Uterine smooth muscle cell (primary cell): ENCODE data around the gene KRTAP10-10. TPM values are rescaled to one million over a fixed set of nuclear protein-coding genes. Genes with fewer than 3 reads are reported as not detected.

Source experiments
- total RNA-seq: library from RNA; depleted of rRNA; stranded (reverse); fragments of >200 nt; gene quantifications from 2 replicates; pipeline ENCODE4 v1.2.3, GENCODE V29; 2014

Gene KRTAP10-10, protein sequence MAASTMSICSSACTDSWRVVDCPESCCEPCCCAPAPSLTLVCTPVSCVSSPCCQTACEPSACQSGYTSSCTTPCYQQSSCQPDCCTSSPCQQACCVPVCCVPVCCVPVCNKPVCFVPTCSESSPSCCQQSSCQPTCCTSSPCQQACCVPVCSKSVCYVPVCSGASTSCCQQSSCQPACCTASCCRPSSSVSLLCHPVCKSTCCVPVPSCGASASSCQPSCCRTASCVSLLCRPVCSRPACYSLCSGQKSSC
- total RNA-seq = not detected in 2 replicates

GRCh38 chr21:44637018-44637850 lies at the start of gene KRTAP10-10:
Gene KRTAP10-10, plus strand, starts transcription at chr21:44637356. Its CDS starts 62 bp downstream, at chr21:44637418.

DNA sequence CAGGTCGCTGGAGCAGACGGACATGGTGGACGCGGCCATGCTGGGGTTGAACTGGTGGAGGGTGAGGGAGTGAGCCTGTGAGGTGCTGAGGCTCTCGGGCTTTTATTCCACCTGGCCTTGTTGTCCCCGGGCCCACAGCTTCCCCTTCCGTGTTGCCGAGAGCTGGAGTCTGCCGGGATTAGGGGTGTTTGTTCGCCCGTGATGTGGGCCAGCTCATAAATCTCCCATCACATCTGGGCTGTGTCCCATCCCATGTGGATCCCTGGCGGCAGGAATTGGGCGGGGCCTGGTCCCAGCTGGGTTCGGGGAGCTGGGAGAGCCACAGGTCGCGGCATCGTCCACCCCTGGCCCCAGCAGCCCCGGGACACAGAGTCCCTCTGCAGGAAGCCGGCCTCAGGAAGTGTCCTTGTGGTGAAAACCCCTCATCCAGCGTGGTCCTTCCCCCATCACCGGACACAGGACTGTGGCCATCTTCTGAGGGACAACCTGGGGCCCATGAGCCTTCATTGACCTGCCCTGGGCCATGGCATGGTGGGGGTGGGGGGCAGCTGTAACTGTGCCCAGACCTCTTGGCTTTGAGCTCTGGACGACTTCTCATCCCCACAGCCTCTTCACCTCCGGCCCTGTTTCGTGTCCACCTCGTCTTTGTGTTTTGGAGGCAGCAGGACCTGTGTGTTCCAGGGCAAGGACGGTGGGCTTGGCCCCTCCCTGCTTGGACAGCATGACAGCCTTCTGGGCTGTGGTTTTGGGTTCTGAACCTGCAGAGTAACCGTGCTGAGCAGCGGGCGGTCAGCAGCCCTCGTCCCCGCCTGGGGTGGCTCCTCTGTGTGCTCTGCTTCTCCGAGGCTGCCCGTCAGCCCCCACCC lies 44.5 kb upstream of the KRTAP10-10 start, which contains the start of gene KRTAP10-6:
Gene KRTAP10-6, minus strand, starts transcription at position 60 of the 866 bp plus-strand sequence. Its CDS starts 21 bp downstream, at position 39.

DNA sequence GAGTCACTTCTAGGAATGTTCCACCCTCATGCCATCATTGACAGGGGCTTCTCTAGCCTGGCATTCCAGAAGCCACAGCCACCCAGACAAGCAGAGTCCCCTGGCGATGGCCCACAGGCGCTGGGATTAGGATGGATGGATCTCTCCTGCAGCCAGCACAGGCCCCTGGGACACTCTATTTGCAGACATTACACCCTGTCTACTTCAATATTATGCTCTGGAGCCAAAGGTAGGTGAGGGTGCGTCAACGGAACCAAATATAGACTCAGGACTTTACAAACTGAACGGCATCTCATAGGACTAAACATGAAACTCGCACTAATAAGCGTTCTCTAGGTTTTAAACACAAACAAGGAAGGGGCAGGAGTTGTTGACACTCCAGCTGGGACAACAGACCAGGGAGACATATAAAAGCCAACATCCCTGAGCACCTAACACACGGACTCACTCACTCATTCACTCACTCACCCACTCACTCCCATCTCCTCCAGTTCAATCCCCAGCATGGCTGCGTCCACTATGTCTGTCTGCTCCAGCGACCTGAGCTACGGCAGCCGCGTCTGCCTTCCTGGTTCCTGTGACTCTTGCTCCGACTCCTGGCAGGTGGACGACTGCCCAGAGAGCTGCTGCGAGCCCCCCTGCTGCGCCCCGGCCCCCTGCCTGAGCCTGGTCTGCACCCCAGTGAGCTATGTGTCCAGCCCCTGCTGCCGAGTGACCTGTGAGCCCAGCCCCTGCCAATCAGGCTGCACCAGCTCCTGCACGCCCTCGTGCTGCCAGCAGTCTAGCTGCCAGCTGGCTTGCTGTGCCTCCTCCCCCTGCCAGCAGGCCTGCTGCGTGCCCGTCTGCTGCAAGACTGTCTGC lies 36.8 kb upstream of the KRTAP10-10 start, which contains the start of gene KRTAP10-7:
Gene KRTAP10-7, plus strand, starts transcription at position 480 of the 861 bp plus-strand sequence. Its CDS starts 25 bp downstream, at position 505.

GRCh38 chr21:44612029-44612486 lies 25.1 kb upstream of the KRTAP10-10 start, which contains the start of gene KRTAP10-8:
Gene KRTAP10-8, plus strand, starts transcription at chr21:44612079. Its CDS starts 22 bp downstream, at chr21:44612101.

GRCh38 chr21:44626673-44627143 lies 10.4 kb upstream of the KRTAP10-10 start, which contains the start of gene KRTAP10-9:
Gene KRTAP10-9, plus strand, starts transcription at chr21:44627093. Its CDS starts 79 bp downstream, at chr21:44627172.

GRCh38 chr21:44646366-44647221 lies 9.4 kb downstream of the KRTAP10-10 start, which contains the start of gene KRTAP10-11:
Gene KRTAP10-11, plus strand, starts transcription at chr21:44646414. Its CDS starts 45 bp downstream, at chr21:44646459.

GRCh38 chr21:44654576-44655175 lies 17.5 kb downstream of the KRTAP10-10 start, which contains the start of gene KRTAP12-4:
Gene KRTAP12-4, minus strand, starts transcription at chr21:44654659. Its CDS starts 45 bp downstream, at chr21:44654614.

DNA sequence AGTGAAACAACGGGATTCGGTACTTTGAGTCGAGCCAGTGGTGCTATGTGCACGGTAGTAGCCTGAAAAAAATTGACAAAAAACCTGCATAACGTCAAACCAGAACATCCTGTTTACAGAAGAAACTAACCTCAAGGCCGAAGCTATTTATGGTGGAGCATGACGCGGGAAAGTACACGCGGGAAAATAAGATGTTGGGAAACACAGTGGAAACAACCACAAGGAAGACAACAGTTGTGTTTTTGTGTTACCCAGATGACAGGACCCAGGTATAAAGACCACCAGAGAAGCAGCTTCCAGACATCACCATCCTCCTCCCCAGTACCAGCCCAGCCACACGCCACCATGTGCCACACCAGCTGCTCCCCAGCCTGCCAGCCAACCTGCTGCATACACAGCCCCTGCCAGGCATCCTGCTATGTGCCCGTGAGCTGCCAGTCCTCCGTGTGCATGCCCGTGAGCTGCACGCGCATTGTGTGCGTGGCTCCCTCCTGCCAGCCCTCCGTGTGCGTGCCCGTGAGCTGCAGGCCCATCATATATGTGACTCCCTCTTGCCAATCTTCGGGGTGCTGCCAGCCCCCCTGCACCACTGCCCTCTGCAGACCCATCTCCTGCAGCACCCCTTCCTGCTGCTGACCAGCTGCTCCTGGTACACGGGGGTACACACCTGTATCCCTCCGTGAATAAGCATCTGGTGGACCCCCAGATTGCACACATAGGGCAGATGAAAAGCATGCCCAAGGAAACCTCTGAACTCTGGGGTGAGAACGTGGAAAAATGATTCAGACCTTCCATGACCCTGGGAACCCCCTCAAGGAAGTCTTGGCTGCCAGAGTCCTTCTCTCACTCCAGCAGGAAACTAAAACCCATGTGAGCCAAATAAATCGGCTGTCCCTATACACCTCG lies 20.7 kb downstream of the KRTAP10-10 start, which contains the start of gene KRTAP12-3:
Gene KRTAP12-3, plus strand, starts transcription at position 298 of the 906 bp plus-strand sequence. Its CDS starts 48 bp downstream, at position 346.

GRCh38 chr21:44666401-44667320 lies 29.5 kb downstream of the KRTAP10-10 start, which contains the start of gene KRTAP12-2:
Gene KRTAP12-2, minus strand, starts transcription at chr21:44666927. Its CDS starts 41 bp downstream, at chr21:44666886.

GRCh38 chr21:44681861-44682579 lies 44.9 kb downstream of the KRTAP10-10 start, which contains the start of gene KRTAP12-1:
Gene KRTAP12-1, minus strand, starts transcription at chr21:44682163. Its CDS starts 40 bp downstream, at chr21:44682123.

Other genes with a start within 250 kb of the KRTAP10-10 start
- gene LRRC3, start 181.8 kb upstream of the KRTAP10-10 start, total RNA-seq = 0.33 and 0.37 TPM in 2 replicates
- not detected in 2 replicates for gene KRTAP10-1, start 97.2 kb upstream of the KRTAP10-10 start, total RNA-seq
- gene KRTAP10-2, start 85.9 kb upstream of the KRTAP10-10 start, total RNA-seq = not detected in 2 replicates
- gene KRTAP10-3, start 78.6 kb upstream of the KRTAP10-10 start, total RNA-seq = not detected in 2 replicates
- not detected in 2 replicates for gene KRTAP10-4, start 63.6 kb upstream of the KRTAP10-10 start, total RNA-seq
- not detected in 2 replicates for gene KRTAP10-5, start 56.8 kb upstream of the KRTAP10-10 start, total RNA-seq
- gene KRTAP10-6, start 44.9 kb upstream of the KRTAP10-10 start, total RNA-seq = not detected in 2 replicates
- gene KRTAP10-7, start 36.8 kb upstream of the KRTAP10-10 start, total RNA-seq = not detected in 2 replicates
- not detected in 2 replicates for gene KRTAP10-8, start 25.3 kb upstream of the KRTAP10-10 start, total RNA-seq
- not detected in 2 replicates for gene KRTAP10-9, start 10.3 kb upstream of the KRTAP10-10 start, total RNA-seq
- not detected in 2 replicates for gene KRTAP10-11, start 9.1 kb downstream of the KRTAP10-10 start, total RNA-seq
- not detected in 2 replicates for gene KRTAP12-4, start 17.3 kb downstream of the KRTAP10-10 start, total RNA-seq
- not detected in 2 replicates for gene KRTAP12-3, start 20.6 kb downstream of the KRTAP10-10 start, total RNA-seq
- not detected in 2 replicates for gene KRTAP12-2, start 29.6 kb downstream of the KRTAP10-10 start, total RNA-seq
- not detected in 2 replicates for gene KRTAP12-1, start 44.8 kb downstream of the KRTAP10-10 start, total RNA-seq
- gene KRTAP10-12, start 59.8 kb downstream of the KRTAP10-10 start, total RNA-seq = not detected in 2 replicates
- not detected in 2 replicates for gene TSPEAR, start 74.2 kb downstream of the KRTAP10-10 start, total RNA-seq
- gene UBE2G2, start 164.5 kb downstream of the KRTAP10-10 start, total RNA-seq = 56.4 and 66.0 TPM in 2 replicates
- 71.0 and 119 TPM in 2 replicates for gene SUMO3, start 180.7 kb downstream of the KRTAP10-10 start, total RNA-seq
- gene PTTG1IP, start 236.3 kb downstream of the KRTAP10-10 start, total RNA-seq = 145 and 248 TPM in 2 replicates